Fibroblast of upper back skin (primary cell): ENCODE results near the gene CAPN12.

Source experiments
- DNase-seq: peaks from one replicate; pipeline ENCODE4 v3.0.0-alpha.2; 2013

Gene CAPN12

DNA sequence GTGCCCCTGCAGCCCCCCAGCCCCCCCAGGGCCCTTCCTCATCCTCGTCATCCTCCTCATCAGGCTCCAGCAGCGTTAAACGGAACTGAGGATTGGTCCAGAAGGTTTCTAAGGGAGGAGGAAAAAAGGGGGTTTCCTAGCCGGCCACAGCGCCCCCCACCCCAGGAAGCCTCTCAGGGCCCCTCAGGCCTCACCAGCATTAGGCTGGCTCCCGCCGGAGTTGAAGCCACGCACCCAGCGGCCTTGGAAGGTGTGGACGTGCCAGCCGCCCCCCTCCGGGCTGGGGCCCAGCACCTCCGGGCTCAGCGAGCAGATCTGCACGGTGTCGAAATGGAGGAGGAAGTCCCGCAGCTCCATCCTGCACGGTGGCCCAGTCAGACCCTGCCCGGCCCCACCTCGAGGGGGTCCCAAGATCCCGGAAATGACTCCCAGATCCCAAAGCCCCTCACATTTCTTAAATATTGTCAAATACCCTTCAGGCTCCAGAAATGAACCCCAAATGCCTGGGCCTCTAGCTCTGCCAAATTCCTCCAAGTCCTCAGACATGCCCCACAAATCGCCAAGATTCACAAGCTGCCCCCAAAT, 6.9 kb downstream of the CAPN12 start:
- no peak for DNase-seq

DNA sequence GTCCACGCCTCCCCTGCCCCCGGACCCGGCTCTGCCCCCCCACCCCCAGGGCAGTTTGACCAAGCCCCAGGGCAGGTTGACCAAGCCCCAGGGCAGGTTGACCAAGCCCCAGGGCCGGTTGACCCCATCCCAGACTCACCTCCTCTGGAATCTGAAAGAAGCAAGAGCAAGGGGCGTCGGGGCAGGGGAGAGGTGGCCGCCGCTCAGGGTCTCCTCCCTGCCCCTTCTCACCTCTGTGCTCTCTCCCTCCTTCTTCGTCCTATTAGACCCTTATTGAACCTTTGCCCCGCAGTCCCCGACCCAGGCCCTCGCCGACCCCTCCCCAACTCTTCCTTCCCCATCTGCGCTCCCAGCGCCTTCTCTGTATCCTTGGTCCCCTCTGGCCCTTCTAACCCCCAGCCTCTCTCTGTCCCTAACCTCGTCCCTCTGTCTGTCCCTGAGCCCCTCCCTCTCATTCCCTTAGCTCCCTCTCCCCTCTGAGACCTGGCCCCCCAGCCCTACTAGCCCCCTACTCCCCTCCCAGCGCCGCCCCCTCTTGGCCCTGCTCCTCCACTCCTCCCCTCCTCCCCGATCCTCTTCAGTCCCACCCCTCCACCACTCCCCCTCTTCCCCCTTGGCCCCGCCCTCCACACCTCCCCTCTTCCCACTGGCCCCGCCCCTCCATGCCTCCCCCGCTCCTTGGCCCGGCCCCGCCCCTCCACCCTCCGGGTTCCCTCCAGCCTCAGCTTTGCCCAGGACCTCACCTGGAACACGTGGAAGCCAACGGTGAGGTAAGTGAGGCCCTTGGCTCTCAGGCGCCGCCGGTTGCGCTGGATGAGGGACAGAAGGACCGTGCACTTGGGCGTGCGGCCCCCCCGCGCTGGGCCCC, 7.6 kb downstream of the CAPN12 start:
- peak; percentile 40 for DNase-seq

DNA sequence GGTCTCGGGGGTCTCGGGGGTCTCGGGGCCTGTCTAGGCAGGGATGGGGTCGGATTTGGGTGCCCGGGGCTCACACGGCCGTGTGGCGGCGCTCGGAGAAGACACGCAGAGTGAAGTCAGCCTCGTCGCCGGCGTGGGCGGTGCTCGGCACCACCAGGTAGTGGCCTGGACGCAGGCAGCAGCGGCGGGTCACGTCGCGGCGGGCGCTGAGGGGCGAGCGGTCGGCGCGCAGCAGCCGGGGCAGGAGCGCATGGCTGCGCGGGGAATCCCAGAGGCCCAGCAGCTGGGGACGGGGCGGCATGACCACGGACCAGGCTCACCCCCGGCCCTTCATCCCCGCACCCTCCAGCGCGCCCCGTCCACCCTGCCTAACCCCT, 8.2 kb downstream of the CAPN12 start:
- no peak for DNase-seq

DNA sequence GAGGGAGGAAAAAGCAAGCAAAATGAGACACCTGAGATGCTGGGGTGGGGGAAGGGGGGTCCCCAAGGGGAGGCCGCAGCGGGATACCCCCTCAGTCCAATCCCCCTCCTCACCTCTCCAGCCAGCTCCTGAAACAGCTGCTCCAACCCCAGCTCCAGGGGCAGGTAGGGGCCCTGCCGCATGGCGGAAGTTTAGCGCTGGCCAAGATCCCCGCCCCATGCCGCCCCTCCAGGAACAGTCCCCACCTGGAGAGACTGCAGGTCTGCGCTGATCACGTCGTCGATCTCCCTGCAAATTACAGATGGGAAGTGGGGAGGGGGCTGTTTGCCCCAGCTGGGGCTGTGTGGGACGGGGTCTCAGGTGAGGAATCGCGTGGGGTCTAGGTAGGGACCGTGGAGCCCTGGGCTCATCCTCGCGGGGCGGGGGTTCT, 9.0 kb downstream of the CAPN12 start:
- no peak for DNase-seq

DNA sequence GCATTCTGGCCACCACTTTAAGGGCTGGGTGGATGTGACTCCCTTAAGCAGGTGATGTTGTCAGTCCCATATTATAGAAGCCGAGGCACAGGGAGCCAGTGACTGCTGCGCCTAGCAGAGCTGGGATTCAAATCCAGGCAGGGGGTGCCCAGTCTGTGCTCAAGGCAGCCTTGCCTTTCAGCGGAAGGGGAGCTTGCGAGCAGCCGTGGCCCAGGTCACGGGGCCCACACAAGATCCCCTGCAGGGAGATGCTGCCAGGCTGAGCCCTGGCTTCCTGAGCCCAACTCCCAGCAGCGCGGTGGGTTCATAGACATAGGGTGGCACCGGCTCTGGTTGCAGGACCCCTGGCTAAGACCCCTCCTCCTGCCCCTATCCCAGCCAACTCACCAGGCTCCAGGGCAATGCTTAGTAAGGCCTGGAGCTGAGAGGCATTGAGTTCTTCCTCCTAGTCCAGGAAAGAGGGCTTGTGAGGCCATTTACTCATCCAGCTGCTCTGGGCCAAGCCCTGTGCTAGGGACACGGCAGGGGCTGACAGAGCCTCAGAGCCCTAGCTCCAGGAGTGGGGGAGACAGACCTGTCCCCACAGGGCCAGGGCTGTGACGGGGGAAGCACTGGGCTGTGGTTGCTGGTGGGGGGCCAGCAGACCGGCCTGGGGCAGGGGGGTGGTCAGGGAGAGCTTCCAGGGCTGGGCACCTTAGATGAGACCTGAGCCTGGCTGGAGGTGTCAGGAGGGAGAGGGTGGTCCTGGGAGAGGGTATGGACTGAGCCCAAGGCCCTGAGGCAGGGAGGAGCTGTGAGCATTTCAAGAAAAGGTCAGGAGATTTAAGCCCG, 9.6 kb downstream of the CAPN12 start:
- peak; percentile 34 for DNase-seq

DNA sequence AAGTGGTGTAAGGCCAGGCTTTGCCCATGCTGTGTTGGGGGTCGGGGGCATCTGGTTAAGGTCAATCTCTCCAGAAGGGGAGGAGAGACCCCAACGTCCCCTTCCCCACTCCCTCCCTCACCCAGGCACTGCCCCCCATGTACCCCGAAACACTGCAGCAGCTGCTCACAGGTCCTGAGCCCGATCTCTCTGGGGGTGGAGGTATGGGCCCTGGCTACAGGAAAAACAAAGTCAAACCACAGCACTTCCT, 10.2 kb downstream of the CAPN12 start:
- DNase-seq: no peak

DNA sequence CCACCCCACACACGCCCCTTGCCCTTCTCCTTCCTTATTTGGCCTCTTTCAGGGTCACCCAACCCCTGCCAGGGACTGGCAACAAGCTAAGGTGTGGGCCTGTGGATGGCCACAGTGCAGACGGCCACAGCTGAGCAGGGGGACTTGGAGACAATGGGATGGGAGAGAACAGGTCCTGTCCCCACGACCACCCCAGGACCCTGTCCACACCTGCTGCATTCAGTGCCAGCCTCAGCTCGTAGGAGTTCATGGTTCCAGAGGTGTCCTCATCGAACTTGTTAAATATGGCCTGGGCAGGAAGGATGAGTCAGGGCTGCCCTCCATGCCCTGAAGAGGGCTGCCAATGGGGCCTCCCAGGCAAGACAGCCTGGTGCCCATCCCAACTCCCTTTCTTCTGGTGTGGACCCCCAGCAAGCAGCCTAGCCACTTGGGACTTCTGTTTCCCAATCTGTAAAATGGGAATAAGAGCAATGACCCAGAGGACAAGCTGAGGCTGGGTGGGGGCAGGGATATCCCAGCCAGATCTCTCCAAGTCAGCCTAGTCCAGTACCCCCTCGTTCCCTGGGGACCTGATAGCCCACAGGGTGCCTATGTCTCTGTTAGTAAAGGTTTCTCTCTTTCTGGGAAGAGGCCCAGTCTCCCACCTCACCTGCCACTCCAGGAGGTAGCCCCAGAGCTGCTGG, 10.6 kb downstream of the CAPN12 start:
- DNase-seq: peak; percentile 12

DNA sequence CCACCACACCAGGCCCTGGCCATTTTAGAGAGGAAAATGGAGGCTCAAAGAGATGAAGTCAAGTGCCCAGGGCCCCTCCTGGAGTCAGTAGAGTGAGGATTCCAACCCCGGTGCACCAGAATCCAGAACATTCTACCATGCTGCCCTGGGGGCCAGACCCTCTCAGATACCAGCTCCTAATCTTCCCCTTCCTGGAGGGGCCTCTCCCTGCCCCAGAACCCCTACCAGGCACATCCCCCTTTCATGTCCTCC, 11.1 kb downstream of the CAPN12 start:
- no peak for DNase-seq

DNA sequence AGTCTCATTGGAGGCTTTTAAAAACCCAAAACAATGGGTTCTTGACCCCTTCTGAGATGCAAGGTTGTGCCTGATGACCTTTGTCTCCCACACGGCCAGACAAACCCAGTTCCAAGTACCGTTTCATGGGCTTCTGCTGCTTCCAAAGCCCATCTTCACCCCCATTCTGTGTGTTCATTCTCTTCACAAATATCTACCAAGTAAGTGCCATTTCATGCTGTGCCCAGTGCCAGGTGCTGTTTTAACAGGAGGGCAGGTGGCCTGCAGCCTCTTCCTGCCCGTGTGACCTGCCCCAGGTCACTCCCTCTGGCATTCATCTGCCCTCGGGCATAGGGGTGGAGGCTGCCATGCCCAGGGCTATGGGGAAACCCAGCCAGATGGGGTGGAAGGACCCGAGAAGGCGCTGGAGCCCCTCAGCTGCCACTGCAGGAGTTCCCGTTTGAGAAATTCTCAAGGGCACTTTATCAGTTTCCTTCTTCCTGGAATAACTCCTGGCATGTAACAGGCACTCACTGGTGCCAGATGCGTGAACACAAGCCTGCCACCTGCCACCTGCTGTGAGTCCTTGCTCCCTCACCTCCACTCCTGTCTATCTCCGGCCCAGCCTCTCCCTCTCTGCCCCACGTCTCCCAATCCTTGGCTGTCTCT, 12.5 kb downstream of the CAPN12 start:
- no peak for DNase-seq

DNA sequence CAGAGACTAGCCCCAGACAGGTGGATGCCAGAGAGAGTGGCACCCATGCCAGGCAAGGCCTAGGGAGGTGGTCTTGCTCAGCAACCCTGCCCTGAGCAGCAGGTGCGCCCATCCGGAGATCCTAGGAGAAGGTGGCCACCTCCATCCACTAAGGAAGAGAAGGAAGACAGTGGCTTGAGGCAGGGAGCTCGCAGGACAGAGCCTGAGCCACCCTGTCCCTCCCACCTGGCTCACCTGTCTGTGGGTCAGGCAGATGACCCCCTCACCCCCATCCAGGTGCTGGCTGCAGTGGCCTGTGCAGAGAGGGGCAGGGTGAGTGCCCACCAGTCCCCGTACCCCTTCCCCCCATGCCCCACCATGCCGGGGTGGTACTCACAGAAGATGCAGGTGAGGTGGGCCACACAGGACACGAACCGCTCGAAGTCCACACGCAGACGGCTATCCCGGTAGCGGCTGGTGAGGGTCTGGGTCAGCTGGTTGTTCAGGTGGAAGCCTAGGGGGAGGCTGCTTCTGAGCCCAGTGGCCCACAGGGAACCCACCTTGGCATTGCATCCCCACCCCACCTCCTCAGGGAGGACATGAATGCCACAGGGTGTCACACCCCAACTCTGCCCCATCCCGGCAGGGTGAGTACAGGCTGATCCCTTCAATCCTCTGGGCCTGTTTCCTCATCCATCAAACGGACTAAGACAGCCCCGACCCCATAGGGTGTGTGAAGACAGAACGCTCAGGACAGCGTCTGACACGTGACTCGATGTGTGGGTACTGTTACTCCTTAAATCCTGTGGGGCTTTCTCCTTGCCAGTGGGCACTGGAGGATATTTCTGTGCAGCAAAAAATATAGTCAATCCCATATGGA, 13.3 kb downstream of the CAPN12 start:
- DNase-seq: no peak

DNA sequence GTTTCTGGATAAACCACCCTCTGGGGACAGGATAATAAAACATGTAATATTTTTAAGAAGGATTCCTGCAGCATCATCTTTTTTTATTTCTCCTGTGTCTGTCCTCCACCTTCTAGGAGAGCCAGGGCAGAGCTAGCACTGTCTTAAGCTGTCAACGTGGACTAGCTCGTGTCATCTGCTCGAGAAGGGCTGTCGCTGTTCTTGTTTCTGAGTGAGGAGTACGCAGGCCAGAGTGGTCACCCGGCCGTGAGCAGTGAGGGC, 13.9 kb downstream of the CAPN12 start:
- no peak for DNase-seq

DNA sequence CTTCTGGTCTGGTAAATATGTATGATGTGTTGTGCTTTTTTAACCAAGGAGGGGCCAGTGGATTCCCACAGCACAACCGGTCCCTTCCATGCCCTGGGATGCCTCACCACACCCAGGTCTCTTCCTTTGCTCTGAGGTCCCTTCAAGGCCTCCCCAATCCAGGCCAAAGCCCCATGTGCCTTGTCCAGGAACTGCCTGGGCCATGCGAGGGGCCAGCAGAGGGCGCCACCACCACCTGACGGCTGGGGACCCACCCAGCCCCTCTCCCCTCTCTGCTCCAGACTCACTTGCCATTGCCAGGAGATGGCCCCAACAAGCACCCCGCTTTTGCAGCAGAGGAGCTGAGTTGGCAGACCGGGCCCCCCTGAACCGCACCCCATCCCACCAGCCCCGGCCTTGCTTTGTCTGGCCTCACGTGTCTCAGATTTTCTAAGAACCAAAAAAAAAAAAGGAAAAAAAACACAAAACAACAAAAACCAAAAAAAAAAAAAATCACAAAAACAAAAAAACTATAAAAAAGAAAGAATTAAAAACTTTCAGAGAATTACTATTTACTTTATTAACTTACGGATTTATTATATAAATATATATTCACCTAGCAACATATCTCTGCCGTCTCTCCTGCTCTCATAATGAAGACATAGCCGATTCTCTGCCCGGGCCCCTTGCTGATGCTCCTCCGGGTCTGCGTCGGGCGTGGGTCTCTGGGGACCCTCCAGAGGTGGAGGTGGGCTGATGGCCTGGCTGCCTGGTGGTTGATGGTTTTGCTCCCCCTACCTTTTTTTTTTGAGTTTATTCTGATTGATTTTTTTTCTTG, 14.4 kb downstream of the CAPN12 start:
- DNase-seq: peak; percentile 50

DNA sequence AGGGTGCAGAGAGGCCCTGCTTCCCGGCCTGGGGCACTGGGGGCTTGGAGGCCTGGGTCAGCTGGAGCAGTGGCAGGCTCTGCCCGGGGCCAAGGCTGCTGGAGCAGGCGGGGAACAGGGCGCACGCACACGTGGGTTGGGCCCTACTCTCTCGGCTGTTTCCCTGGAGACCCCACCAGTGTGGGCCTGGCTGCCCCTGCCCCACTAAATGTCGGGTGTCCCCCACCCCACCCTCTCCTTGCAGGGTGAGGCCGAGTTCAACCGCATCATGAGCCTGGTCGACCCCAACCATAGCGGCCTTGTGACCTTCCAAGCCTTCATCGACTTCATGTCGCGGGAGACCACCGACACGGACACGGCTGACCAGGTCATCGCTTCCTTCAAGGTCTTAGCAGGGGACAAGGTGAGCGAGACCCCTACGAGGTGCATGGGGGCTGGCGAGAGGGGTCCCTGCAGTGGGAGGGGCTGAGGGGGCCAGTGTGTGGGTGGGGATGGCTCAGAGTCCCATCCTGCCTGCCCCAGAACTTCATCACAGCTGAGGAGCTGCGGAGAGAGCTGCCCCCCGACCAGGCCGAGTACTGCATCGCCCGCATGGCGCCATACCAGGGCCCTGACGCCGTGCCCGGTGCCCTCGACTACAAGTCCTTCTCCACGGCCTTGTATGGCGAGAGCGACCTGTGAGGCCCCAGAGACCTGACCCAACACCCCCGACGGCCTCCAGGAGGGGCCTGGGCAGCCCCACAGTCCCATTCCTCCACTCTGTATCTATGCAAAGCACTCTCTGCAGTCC, 15.3 kb downstream of the CAPN12 start:
- no peak for DNase-seq

DNA sequence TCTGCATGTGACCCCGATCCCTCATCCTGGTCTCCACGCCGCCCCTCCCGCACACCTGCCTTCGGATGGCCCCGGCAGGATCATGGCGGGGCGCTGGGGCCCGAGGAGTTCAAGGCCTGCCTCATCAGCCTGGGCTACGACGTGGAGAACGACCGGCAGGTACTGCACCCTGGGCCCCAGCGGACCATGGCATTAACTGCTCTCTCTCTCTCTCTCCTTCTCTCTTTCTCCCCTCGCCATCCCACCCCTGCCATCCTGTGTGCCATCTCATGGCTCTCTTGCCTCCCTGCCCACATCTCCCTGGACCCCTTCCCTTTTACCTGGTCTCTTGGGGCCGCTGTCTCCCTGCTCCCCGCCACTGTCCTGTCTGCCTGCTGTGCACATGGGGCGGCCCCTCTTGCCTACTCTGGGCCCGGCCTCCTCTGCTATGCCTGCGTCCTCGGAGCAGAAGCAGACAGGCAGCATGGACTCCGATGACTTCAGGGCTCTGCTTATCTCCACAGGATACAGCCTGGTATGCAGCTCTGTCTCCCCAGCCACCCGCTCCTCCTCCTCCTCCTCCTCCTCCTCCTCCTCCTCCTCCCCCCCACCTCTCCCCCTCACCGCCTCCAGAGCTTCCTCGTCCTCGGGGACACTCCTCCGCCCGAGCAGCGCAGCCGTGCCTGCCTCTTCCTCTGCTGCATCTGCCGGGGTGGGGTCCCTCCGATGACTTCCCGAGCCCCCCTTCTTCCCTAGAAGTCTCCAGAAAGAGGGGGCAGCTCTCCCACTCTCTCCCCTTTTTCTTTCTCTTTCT, 16.2 kb downstream of the CAPN12 start:
- no peak for DNase-seq

DNA sequence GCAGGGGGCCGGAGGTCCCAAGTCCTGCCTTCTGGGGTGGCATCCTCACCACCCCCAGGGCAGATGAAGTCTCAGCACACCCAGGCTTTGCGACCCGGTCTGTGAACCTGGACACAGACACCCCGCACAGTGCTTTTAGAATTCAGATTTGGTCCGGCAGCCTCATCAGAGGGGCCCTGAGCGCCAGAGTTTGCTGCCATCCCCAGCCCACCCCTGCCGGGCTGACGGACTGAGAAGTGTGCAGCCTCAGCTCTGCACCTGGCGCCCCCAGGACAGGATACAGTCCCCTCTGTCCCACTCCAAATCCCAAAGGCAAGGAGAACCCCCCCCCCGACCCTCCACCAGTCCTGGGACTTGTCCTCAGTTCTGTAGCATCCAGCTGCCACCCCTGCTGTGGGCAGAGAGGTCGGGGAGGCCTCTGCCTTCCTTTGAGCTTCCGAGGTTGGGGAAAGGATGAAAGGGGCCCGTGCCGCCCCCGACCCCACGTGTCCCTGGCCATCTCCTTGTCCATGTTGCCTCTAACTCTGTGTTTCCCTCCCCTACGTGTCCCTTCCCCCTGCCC, 16.9 kb downstream of the CAPN12 start:
- no peak for DNase-seq

DNA sequence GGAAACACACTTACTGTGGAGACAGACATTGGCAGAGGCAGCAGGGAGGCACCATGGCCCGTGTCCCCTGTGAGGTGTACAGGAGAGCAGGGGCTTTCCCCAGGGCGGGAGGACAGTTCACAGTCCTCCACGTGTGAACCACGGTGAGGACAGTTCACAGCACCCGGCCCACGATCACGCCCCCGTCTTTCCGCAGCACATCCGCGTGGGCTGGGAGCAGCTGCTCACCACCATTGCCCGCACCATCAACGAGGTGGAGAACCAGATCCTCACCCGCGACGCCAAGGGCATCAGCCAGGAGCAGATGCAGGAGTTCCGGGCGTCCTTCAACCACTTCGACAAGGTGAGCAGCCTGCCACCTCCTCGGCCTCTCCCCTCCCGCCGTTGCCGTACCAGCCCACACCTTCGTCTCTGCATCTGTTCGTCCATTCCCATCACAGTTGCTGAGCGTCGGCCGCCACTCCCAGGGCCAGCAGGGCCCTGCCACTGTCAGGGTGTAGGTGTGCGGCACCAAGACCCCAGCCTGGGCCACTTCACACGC, 17.4 kb downstream of the CAPN12 start:
- no peak for DNase-seq

DNA sequence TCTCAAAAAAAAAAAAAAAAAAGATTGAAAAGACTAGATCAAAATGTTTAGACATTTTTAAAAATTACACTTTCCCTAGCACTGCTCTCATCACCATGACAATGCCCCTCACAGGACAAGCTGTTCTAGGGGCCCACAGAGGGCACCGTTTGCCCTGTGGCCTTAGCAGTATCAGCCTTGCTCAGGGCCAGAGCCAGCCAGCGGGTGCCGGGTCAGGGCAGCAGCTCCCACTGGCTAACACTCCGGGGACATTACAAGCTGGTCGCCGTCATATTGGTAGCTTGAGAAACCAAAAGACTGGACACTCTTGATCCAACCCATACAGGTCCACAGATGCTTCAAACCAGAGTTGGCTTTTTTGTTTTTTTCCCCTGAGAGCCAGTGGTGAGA, 18.0 kb downstream of the CAPN12 start:
- no peak for DNase-seq

DNA sequence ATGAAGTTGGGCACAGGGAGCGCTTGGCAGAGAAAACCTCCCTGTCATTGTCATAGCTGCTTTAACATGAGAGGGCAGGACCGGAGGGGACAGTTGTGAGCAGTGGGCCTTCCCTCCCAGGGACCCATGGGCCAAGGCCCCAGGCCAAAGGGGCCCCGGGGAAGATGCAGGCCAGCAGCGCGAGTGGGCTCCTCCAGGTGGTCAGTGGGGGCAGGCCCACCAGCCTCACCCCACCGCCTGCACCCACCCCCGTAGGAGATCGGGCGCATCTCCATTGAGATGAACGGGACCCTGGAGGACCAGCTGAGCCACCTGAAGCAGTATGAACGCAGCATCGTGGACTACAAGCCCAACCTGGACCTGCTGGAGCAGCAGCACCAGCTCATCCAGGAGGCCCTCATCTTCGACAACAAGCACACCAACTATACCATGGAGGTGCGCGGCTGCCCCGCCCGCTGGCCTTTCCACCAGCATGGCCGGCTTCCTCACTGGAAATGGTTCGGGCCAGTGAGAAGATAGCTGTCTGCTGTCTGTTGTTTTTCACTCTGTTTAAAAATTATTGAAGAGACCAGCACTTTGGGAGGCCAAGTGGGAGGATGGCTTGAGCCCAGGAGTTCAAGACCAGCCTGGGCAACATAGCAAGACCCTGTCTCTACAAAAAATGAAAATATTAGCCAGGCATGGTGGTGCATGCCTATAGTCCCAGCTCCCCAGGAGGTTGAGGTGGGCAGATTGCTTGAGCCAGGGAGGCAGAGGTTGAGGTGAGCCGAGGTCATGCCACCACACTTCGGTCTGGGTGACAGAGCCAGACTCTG, 18.6 kb downstream of the CAPN12 start:
- no peak for DNase-seq
